Thymus (tissue), 11 donors: ENCODE measurements around the gene RXRA. TPM values are rescaled to one million over a fixed set of nuclear protein-coding genes. Genes with fewer than 3 reads are reported as not detected.

ENCODE experiments used
- DNase-seq, 9 donors: peaks; one replicate each; pipeline ENCODE4 v3.0.0-alpha.2; 2013; ENCODE audit warnings: low spot score in 9 of 9, low read depth in 6 of 9, missing footprints in 1 of 9
- H3K27ac ChIP-seq, 2 donors: one replicate each; pipeline ENCODE4 v1.5.1; 2013; ENCODE audit warnings: control low read depth in 1 of 2, low read depth in 1 of 2, low read length in 1 of 2, mild to moderate bottlenecking in 1 of 2, moderate library complexity in 1 of 2
- H3K27me3 ChIP-seq, 2 donors: one replicate each; pipeline ENCODE4 v1.5.1; 2013; ENCODE audit warnings: low read length in 1 of 2; ENCODE audit not compliant: control insufficient read depth in 2 of 2, insufficient read depth in 1 of 2
- H3K36me3 ChIP-seq, 2 donors: one replicate each; pipeline ENCODE4 v1.5.1; 2013; ENCODE audit warnings: low read length in 1 of 2, mild to moderate bottlenecking in 1 of 2, moderate library complexity in 1 of 2; ENCODE audit not compliant: control insufficient read depth in 2 of 2, insufficient read depth in 2 of 2
- H3K4me1 ChIP-seq, 2 donors: one replicate each; pipeline ENCODE4 v1.5.1; 2013; ENCODE audit warnings: low read length in 2 of 2; ENCODE audit not compliant: control insufficient read depth in 2 of 2, insufficient read depth in 2 of 2
- H3K4me3 ChIP-seq, 2 donors: one replicate each; pipeline ENCODE4 v1.5.1; 2013; ENCODE audit warnings: low read length in 2 of 2, control low read depth in 1 of 2, mild to moderate bottlenecking in 1 of 2
- H3K9me3 ChIP-seq, 2 donors: one replicate each; pipeline ENCODE4 v1.5.1; 2013; ENCODE audit warnings: low read length in 1 of 2, mild to moderate bottlenecking in 1 of 2; ENCODE audit not compliant: control insufficient read depth in 2 of 2, insufficient read depth in 1 of 2
- WGBS: extraction: QIAGEN DNeasy Blood & Tissue Kit; methylation state at CpG from one replicate; pipeline ENCODE4 v1.1.7; 2013; 5-methylcytosine and 5-hydroxymethylcytosine counted together
- polyA plus RNA-seq: library from polyadenylated mRNA; stranded (reverse); fragments of 200-250 nt; gene quantifications from one replicate; pipeline ENCODE4 v1.2.3, GENCODE V29; 2013
- total RNA-seq: library from RNA; stranded (reverse); fragments of 120-200 nt; gene quantifications from one replicate; pipeline ENCODE4 v1.2.4, GENCODE V29; 2013
- donor health status: healthy.

RXRA gene
- total and polyA plus RNA-seq, 2 donors: 7.0 to 20.4 TPM

DNA sequence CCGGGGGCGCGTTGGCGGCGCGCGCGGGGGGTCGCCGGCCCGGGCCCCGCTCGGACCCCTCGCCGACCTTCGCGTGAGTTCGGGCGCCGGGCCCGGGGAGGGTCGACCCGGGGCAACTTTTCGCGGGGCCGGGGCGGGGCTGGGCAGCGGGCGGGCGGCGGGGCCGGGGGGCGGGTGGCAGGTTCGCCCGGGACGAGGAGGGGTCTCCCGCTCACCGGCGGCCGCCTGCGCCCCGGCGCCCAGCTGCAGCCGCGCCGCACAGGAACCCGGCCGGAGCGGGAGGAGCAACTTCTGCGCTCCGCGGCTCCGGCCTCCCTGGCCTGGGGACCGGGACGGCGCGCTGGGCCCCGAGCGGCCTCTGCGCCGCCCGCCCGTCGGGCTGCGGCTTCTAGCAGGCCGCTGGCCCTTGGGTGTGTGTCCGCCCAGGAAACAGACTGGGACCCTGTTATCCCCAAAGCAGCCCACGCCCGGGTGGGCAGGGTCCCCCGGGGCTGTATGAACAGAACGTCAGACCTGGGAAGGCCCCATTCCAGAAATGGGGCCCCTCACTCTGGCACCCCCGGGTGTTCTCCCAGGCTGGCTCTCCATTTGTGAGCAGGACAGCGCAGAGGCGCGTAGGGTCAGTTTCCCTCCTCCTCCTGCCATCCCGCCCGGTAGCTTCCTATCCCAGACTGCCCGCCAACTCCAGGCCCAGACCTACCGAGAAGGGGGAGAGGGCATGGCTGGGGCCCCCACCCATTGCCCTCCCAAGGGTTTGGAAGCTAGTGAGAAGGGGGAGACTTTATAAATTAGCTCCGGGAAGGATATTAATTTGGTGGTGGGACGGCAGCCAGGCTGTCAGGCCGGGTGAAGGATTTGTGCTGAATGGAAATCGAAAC, 708 bp downstream of the RXRA start:
- Histone ChIP-seq H3K27ac (peak overlapping the region in 1 of 2 donors; percentile 36), H3K9me3 (no peaks in the 10 kb centered on the region), H3K4me3 (peak overlapping the region; percentile 30 to 78), H3K36me3 (no peaks in the 10 kb centered on the region), H3K27me3 (peaks cover 37 to 65% of the 10 kb centered on the region in 2 donors), H3K4me1 (peaks cover 6 to 38% of the 10 kb centered on the region in 2 donors)
- WGBS: 4% methylated on average over 83 of the region's 83 CpGs
- no peak for DNase-seq

DNA sequence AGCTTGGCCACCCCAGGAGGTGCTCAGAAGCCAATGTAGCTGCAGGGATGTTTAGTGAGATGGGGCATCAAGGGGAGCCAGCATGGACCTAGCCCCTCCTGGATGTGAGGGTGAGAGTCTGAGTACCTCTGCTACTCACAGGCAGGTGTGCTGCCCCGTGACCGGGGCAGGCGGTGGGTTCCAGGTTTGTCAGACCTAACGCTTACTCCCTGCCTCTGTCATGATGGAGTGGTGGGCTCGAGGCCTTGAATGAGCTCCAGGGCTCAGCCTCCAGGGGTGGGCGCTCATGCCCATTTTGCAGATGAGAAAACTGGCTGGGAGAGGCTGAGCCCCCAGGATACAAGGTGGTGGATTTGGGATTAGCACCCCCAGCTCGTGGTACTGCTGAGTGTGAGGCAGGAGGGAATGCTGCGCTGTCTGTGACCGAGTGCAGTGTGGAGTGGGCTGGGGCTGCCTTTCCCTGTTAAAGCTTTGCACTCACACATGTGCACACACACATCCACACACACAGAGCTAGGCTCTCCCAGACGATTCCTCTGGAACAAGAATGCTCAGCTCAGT, 1.5 kb downstream of the RXRA start:
- H3K4me3 ChIP-seq: peak overlapping the region; percentile 30 to 78
- DNase-seq: no peak
- no peak overlapping the region for H3K27ac ChIP-seq
- 86% methylated on average over 10 of the region's 10 CpGs for whole genome bisulfite sequencing
- peaks cover 37 to 57% of the 10 kb centered on the region in 2 donors for H3K27me3 ChIP-seq
- H3K9me3 ChIP-seq: no peaks in the 10 kb centered on the region
- no peaks in the 10 kb centered on the region for H3K36me3 ChIP-seq
- peaks cover 6 to 38% of the 10 kb centered on the region in 2 donors for H3K4me1 ChIP-seq

DNA sequence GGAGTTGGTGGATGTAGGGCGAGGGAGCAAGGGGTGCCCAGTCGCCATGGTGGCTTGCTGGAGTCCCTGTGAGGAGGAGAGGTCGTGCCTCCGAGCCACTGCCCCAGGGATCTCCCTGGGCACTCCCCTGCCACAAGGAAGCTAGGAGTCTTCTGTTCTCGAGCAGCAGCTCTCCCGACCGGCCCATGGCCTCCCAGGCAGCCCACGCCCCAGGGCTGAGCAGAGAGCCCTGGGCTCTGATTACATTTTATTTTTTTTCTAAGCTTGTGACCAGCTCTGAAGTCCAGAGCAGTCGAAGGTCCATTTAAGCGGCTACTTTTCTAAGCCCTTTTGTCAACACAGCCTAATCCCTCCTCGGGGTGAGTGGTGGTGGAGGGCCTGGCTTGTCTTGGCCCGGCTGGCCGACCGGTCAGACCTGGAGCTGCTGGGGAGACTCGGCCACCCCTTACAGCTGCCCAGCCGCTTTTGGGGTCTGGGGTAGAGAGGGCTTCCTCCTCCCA, 2.1 kb downstream of the RXRA start:
- H3K4me1 ChIP-seq: peaks cover 6 to 38% of the 10 kb centered on the region in 2 donors
- H3K27me3 ChIP-seq: peaks cover 37 to 53% of the 10 kb centered on the region in 2 donors
- no peak overlapping the region for H3K4me3 ChIP-seq
- WGBS: 92% methylated on average over 16 of the region's 16 CpGs
- no peak for DNase-seq
- no peaks in the 10 kb centered on the region for H3K36me3 ChIP-seq
- no peak overlapping the region for H3K27ac ChIP-seq
- H3K9me3 ChIP-seq: no peaks in the 10 kb centered on the region

DNA sequence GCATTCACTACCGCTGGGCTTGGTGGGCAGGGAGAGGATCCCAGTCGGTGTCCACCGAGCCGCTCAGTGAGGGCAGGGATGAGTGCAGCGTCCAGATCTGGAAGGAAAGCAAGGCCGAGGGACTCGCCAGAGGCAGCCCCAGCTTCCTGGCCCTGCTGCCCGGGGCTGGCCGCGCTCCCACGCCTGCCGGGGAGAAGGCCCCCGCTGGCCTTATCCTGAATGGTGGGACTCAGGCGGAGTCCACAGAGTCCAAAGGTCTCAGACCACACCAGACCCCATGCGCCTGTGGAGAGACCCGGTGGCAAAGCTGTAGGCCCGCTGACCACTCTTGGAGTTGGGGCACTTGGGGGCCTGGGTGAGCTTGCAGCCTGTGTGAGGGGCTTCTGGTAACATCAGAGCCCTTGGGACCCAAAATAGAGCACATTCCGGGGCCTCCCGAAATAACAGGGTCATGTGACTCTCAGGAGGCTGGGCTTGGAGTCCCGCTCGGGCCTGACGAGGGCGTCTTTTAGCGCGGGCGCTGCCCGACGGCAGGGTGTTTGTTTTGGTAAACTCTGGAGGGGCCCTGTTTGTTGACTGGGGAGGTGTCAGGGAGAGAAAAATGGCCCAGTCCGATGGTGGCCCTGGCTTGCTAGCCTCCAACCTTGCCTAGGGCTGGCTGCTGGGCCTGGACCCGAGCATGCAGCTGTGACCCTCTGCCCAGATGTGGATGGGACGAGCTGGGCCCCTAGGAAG, 2.8 kb downstream of the RXRA start:
- Histone ChIP-seq H3K27me3 (peaks cover 35 to 48% of the 10 kb centered on the region in 2 donors), H3K9me3 (no peaks in the 10 kb centered on the region), H3K36me3 (no peaks in the 10 kb centered on the region), H3K4me3 (no peak overlapping the region), H3K27ac (no peak overlapping the region), H3K4me1 (peaks cover 6 to 38% of the 10 kb centered on the region in 2 donors)
- no peak for DNase-seq
- 95% methylated on average over 31 of the region's 31 CpGs for WGBS

DNA sequence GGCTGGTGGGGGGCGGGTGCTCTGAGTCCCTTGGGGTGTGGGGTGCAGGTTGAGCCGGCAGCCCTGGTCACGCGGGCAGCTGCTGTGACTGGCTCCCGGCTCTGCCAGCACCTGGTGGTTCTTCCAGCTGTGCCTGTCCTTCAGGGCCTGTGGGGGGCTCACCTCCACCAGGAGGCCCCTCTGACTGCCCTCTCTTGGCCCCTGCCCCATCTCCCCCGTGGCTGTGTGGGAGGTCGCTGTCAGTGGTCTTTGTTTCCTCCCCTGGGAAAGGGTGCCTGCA, 3.3 kb downstream of the RXRA start:
- Histone ChIP-seq H3K36me3 (no peaks in the 10 kb centered on the region), H3K4me3 (no peak overlapping the region)
- no peak for DNase-seq

DNA sequence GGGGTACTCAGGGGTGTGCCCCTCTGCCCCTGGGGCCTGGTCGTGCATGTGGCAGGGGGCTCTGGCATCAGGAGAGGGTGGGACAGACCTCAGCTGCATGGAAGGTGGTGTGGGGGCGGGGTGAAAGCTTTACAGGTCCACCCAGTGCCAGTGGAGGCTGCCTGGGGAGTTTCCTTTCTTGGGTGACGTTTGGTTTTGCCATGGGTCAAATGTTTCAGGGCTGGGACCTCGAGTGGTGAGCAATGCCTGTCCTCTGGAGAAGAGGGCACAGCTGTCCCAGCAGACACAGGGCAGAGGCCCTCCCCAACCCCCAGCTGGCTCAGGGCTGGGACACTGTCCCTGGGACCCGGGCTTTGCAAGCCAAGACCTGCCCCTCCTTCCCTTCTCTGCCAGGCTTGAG, 3.6 kb downstream of the RXRA start:
- H3K27me3 ChIP-seq: peaks cover 29 to 39% of the 10 kb centered on the region in 2 donors
- no peak overlapping the region for H3K27ac ChIP-seq
- WGBS: 80% methylated on average over 5 of the region's 5 CpGs
- H3K36me3 ChIP-seq: no peaks in the 10 kb centered on the region
- no peaks in the 10 kb centered on the region for H3K9me3 ChIP-seq
- no peak overlapping the region for H3K4me3 ChIP-seq
- H3K4me1 ChIP-seq: peaks cover 6 to 34% of the 10 kb centered on the region in 2 donors
- DNase-seq: no peak

More for the DNA sequence above, 3.3 kb downstream of the RXRA start:
- peaks cover 6 to 35% of the 10 kb centered on the region in 2 donors for H3K4me1 ChIP-seq
- H3K27me3 ChIP-seq: peaks cover 30 to 43% of the 10 kb centered on the region in 2 donors
- WGBS: 82% methylated on average over 7 of the region's 7 CpGs
- no peak overlapping the region for H3K27ac ChIP-seq
- H3K9me3 ChIP-seq: no peaks in the 10 kb centered on the region

DNA sequence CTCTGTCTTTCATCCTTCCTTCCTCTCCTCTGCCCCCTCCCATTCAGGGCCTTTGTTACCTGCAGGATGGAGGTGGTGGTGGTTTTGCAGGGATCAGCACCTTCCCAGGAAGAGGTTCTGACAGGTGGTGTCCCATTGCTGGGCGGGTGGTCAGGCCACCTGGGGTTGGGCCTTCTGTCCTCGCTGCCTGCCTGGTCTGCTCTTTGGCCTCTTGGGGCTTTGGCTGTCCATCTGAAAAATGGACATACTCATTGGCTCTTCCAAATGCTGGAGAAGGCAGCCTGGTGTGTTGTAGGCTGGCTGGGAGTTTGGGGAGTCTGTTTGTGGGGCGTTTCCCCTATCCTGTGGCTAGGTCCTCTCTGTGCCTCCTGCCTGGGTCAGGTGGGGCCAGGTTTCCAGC, 4.3 kb downstream of the RXRA start:
- no peak overlapping the region for H3K27ac ChIP-seq
- no peaks in the 10 kb centered on the region for H3K36me3 ChIP-seq
- H3K27me3 ChIP-seq: peaks cover 24 to 32% of the 10 kb centered on the region in 2 donors
- WGBS: 94% methylated on average over 3 of the region's 3 CpGs
- peaks cover 6 to 28% of the 10 kb centered on the region in 2 donors for H3K4me1 ChIP-seq
- DNase-seq: no peak
- H3K9me3 ChIP-seq: no peaks in the 10 kb centered on the region
- no peak overlapping the region for H3K4me3 ChIP-seq

DNA sequence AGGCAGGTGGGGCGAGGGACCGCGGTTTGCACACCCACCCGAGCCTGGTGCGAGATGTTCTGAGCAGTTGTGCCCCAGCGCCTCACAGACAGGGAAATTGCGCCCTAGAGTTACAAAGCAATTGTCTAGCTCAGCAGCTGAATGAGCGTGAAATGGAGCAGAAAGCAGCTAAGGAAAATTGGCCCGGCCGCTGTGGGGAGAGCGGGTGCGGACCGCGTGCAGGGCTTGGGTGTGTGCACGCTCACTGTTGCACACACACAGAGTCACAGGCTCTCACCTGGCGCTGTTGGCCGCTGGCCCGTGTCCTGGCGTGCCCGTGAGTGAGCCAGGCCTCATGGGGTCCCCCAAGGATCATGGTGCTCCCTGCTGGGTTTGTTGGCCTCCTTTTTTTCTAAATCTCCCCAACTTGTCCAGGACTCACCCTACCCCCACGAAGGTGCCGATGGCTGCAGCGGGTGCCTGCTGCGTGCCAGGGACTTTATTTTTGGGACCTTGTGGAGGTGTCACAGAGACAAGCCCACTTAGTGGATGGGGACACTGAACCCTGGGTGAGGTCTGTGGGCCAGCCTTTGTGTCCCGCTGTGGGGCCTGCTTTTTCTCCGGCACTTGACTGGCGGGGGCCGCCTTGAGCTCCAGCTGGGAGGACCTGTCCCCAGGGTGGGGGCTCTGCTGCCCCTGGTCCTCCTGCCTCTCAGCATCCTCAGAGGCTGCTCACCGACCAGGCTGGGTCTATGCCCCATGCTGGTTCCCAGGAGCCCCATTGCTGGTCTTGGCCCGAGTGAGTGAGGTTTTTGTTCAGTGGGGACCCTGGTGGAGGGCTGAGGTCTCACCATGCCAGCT, 5.2 kb downstream of the RXRA start:
- WGBS: 94% methylated on average over 30 of the region's 30 CpGs
- peaks cover 20 to 29% of the 10 kb centered on the region in 2 donors for H3K27me3 ChIP-seq
- peaks cover 6 to 28% of the 10 kb centered on the region in 2 donors for H3K4me1 ChIP-seq
- no peaks in the 10 kb centered on the region for H3K9me3 ChIP-seq
- no peak for DNase-seq
- no peak overlapping the region for H3K4me3 ChIP-seq
- H3K36me3 ChIP-seq: no peaks in the 10 kb centered on the region
- H3K27ac ChIP-seq: no peak overlapping the region
